Left lung (tissue), 10 donors: ENCODE results near the gene HOXA3. TPM values are rescaled to one million over a fixed set of nuclear protein-coding genes. Genes with fewer than 3 reads are reported as not detected.

Experiments used
- ATAC-seq: fragments of 200-7000 bp; cut with Tn5 transposase; one replicate; pipeline ENCODE4 v1.9.1; 2020; ENCODE audit warnings: moderate library complexity
- DNase-seq, 4 donors: peaks; one replicate each; pipeline ENCODE4 v3.0.0-alpha.2; 2013 to 2020
- H3K27ac ChIP-seq, 2 donors: fragments of 200-600 bp; sonication (generic) in 1 of 2; one replicate each; pipeline versions ENCODE4 v1.5.0 to v1.8.0; 2020 to 2021
- H3K27me3 ChIP-seq, 2 donors: fragments of 200-600 bp; sonication (generic) in 1 of 2; one replicate each; pipeline versions ENCODE4 v1.5.0 to v1.8.0; 2020 to 2021
- H3K36me3 ChIP-seq, 2 donors: fragments of 200-600 bp; sonication (generic) in 1 of 2; one replicate each; pipeline versions ENCODE4 v1.5.0 to v1.8.0; 2020 to 2021
- H3K4me1 ChIP-seq, 2 donors: fragments of 200-600 bp; one replicate each; pipeline ENCODE4 v1.8.0; 2021
- H3K4me3 ChIP-seq, 2 donors: fragments of 200-600 bp; sonication (generic) in 1 of 2; one replicate each; pipeline versions ENCODE4 v1.5.0 to v1.8.0; 2020 to 2021; ENCODE audit warnings: mild to moderate bottlenecking in 1 of 2
- H3K9me3 ChIP-seq, 2 donors: fragments of 200-600 bp; sonication (generic) in 1 of 2; one replicate each; pipeline versions ENCODE4 v1.5.0 to v1.8.0; 2020 to 2021
- CTCF ChIP-seq, 2 donors: fragments of 200-600 bp; sonication (generic) in 1 of 2; IDR thresholded peaks; one replicate each; pipeline versions ENCODE4 v1.5.0 to v1.8.0; 2021; ENCODE audit warnings: antibody characterized with exemption in 2 of 2
- intact Hi-C, 2 donors: fragments of 100-400 bp; cut with DNase I; formaldehyde crosslinking; loops; one replicate each; pipeline versions ENCODE4 v1.11.2 to v1.14.2; 2022
- polyA plus RNA-seq, 6 donors: library from polyadenylated mRNA; unstranded; fragments of 120-200 nt; gene quantifications; one replicate each; pipeline ENCODE4 v1.2.1, GENCODE V29; 2013; ENCODE audit not compliant: insufficient read length in 6 of 6
- total RNA-seq, 2 donors: library from RNA; stranded (reverse); fragmentation: NEBNext Ultra II Directional; extraction: Animal tissue kit (Norgen Biotek cat#: 25700); gene quantifications; one replicate each; pipeline ENCODE4 v1.2.1, GENCODE V29; 2021
- donor health status: DM: no; HTN: yes; CAD: no.
- donor health status: DM: no; HTN: no; CAD: no.

The HOXA3 gene
- total and polyA plus RNA-seq, 8 donors = 5.7 to 49.6 (median 39.6) TPM

DNA sequence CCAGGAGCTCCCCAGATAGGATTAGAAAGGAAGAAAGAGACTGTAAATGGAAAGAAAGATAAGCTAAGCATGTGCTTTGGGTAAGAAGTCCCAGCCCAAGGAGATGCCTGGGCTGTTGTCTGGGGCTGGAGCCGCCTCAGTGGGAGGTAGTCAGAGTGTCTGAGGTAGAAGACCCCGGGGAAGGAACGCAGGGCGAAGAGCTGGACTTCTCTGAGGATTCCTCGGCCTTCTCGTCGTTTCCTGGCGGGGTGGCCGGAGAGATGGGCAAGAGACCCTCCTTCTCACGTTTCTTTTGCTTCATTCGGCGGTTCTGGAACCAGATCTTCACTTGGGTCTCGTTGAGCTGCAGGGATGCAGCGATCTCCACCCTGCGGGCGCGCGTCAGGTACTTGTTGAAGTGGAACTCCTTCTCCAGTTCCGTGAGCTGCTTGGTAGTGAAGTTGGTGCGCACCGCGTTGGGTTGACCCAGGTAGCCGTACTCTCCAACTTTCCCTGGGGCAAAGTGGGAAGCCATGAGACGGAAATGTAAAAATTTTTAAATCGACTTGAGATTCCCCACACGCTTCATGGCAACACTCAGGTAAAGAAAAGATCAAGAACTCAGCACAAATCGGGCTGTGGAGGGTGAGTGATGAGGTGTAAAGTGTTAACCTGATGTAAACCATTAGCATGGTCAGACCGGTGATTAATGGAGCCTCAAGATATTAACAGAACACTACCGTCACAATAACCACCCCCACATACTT lies 57.9 kb downstream of the HOXA3 start:
- ATAC-seq = no peak
- intact Hi-C loops = loop anchor here in 1 of 2 donors (5.0 kb wide), 2 partner anchors 48 to 237 kb away; partner anchors contain the start of gene HOXA5
- no peak for DNase-seq
- Histone ChIP-seq H3K4me1 (peaks cover 0 to 32% of the 10 kb centered on the region in 2 donors), H3K36me3 (no peaks in the 10 kb centered on the region), H3K9me3 (no peaks in the 10 kb centered on the region), H3K4me3 (no peak overlapping the region), H3K27me3 (peaks cover 21 to 100% of the 10 kb centered on the region in 2 donors), H3K27ac (no peak overlapping the region)
- no peak for TF ChIP-seq CTCF (IDR thresholded peaks at IDR 0.05)

DNA sequence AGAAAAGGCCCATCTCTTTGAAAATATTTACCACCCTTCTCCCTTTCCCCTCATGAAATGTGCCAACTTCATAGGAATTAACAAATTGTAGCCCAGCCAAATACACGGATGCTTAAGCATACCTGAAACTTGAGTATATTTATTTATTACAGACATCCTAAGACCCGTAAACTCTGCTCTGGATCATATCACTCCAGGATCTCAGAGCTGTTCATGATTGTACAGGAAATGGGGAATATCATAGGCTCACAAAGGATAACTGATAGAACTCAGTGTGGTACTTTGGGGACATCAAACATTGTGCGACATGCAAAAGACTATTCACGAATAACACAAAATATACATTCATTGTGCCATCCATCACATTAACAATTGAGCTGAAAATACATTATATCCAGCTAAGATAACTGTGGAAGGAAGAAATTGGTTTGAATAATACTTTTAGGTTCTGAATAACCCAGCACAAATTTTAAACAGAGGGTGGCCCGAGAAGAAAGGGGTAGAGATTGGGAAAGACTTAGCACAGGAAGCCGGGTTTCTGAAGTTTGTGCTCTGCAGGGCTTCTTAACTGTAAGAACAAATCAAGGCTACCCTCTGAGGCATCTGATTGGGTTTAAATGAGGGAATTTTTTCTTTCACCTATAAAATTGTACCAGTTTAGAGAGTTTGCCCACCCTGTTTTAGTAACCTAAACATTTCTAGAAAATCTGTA lies 59.0 kb downstream of the HOXA3 start:
- intact Hi-C loops = no loop called here
- DNase-seq = no peak
- H3K27ac ChIP-seq = no peak overlapping the region
- H3K27me3 ChIP-seq = peaks cover 29 to 100% of the 10 kb centered on the region in 2 donors
- no peaks in the 10 kb centered on the region for H3K36me3 ChIP-seq
- ATAC-seq = no peak
- no peak for TF ChIP-seq CTCF (IDR thresholded peaks at IDR 0.05)
- no peak overlapping the region for H3K4me3 ChIP-seq
- peaks cover 0 to 26% of the 10 kb centered on the region in 2 donors for H3K4me1 ChIP-seq
- no peaks in the 10 kb centered on the region for H3K9me3 ChIP-seq

DNA sequence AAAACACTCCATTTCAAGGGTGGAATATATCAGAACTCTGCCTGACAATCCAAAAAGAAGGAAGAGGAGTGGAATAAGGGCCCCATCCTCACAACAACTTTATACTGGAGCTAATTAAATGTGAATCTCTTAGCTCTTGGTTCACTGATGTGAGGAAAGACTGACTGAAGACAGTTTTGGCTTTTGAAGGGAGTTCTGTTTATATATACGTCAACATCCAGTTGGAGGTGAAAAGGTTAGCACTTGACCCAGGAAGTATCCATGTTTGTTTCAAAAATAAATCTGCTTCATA lies 59.6 kb downstream of the HOXA3 start:
- Histone ChIP-seq H3K36me3 (no peaks in the 10 kb centered on the region), H3K27ac (no peak overlapping the region), H3K4me3 (no peak overlapping the region), H3K4me1 (peaks cover 0 to 20% of the 10 kb centered on the region in 2 donors), H3K9me3 (no peaks in the 10 kb centered on the region), H3K27me3 (peaks cover 33 to 100% of the 10 kb centered on the region in 2 donors)
- intact Hi-C loops = no loop called here
- ATAC-seq (no peak), DNase-seq (no peak)
- TF ChIP-seq CTCF (IDR thresholded peaks at IDR 0.05) = no peak

GRCh38 chr7:27091941-27092818 lies 60.2 kb downstream of the HOXA3 start:
- DNase-seq (no peak), ATAC-seq (no peak)
- Histone ChIP-seq H3K4me1 (peaks cover 0 to 14% of the 10 kb centered on the region in 2 donors), H3K36me3 (no peaks in the 10 kb centered on the region), H3K27me3 (peaks cover 39 to 100% of the 10 kb centered on the region in 2 donors), H3K4me3 (no peak overlapping the region), H3K9me3 (no peaks in the 10 kb centered on the region), H3K27ac (no peak overlapping the region)
- no peak for TF ChIP-seq CTCF (IDR thresholded peaks at IDR 0.05)
- intact Hi-C loops = no loop called here
